ENCODE data around the gene STPG3. TPM values are rescaled to one million over a fixed set of nuclear protein-coding genes. Genes with fewer than 3 reads are reported as not detected.

Gene STPG3
- total and polyA plus RNA-seq, 9 of the 15 experiments (the other 6 are each of a cell fraction or from before 2014, with no cell fraction given) = not detected

GRCh38 chr9:137221506-137222111, 29.5 kb upstream of the STPG3 start:
- Histone ChIP-seq H3K9ac (ENCODE audit: insufficient read depth in 1 of 2, low read depth in 2 of 2, low read length in 2 of 2) (peak overlapping the region in 1 of 2 experiments; percentile 33; a peak in 1 of 4 replicates), H3K9me1 (ENCODE audit: control insufficient read depth, insufficient read depth, low read length) (no peaks in the 10 kb centered on the region), H3K4me2 (ENCODE audit: insufficient read depth, low read length) (no peak overlapping the region), H3K9me3 (replicated peaks; ENCODE audit: control insufficient read depth, insufficient read depth, low read depth, low read length) (no peaks in the 10 kb centered on the region), H3K36me3 (ENCODE audit: control insufficient read depth, insufficient read depth, low read length) (peaks cover 11% of the 10 kb centered on the region; the same call in 1 of the 3 replicates), H2AFZ (ENCODE audit: low read depth, low read length) (no peak overlapping the region), H3K4me3 (peak overlapping the region; percentile 11; the same call in 1 of the 2 replicates), H3K27ac (ENCODE audit: extremely low read depth, low read depth, low read length) (no peak overlapping the region), H3K27me3 (ENCODE audit: control insufficient read depth in 2 of 2, insufficient read depth in 2 of 2, low read length in 2 of 2) (no peaks in the 10 kb centered on the region), H3K4me1 (replicated peaks in 1 of 2; ENCODE audit: control insufficient read depth in 2 of 2, insufficient read depth in 2 of 2, low read length in 2 of 2) (peaks cover 34 to 95% of the 10 kb centered on the region in 2 experiments), H3K79me2 (ENCODE audit: control insufficient read depth, insufficient read depth, low read length) (peaks cover 18% of the 10 kb centered on the region; the same call in 2 of the 3 replicates), H4K20me1 (replicated peaks; ENCODE audit: control insufficient read depth, insufficient read depth, low read length) (no peaks in the 10 kb centered on the region)
- intact Hi-C loops (cut with micrococcal nuclease) (no loop called here), in situ Hi-C loops (cut with MboI) (no loop called here)
- TF ChIP-seq ZNF253 (CRISPR knock-in tag; conservative IDR thresholded peaks at IDR 0.05) (no peak), ZNF561 (CRISPR knock-in tag; conservative IDR thresholded peaks at IDR 0.05) (no peak), GTF3C2 (IDR thresholded peaks at IDR 0.05; ENCODE audit: borderline replicate concordance, extremely low read depth, insufficient read length) (no peak), ZBTB33 (CRISPR knock-in tag; IDR thresholded peaks at IDR 0.05) (peak; percentile 32; the same call in 1 of the 2 replicates), NR2C2 (CRISPR knock-in tag; IDR thresholded peaks at IDR 0.05) (no peak), NR2C2 (tag; IDR thresholded peaks at IDR 0.05) (peak; percentile 35; the same call in 1 of the 2 replicates), MBD2 (IDR thresholded peaks at IDR 0.05; ENCODE audit: borderline replicate concordance, low read depth) (no peak), HNRNPL (IDR thresholded peaks at IDR 0.05; ENCODE audit: low read depth, low read length) (peak; percentile 77; the same call in 1 of the 2 replicates), ZNF217 (CRISPR knock-in tag; IDR thresholded peaks at IDR 0.05) (no peak), ZNF586 (CRISPR knock-in tag; conservative IDR thresholded peaks at IDR 0.05) (no peak), SRSF3 (IDR thresholded peaks at IDR 0.05; ENCODE audit: insufficient read depth, low read length) (no peak), NR2C1 (IDR thresholded peaks at IDR 0.05) (peak; percentile 27; the same call in 1 of the 2 replicates), NR2C1 (tag; IDR thresholded peaks at IDR 0.05) (peak; percentile 48; the same call in 1 of the 2 replicates)
- FAIRE-seq (no peak), ATAC-seq (no peak), DNase-seq (ENCODE audit: extremely low read depth in 1 of 4, low spot score in 3 of 4) (peak in 1 of 4 experiments; percentile 23)
- BruUV-seq (replicated peaks) = no TSS peak
- ChIA-PET CTCF (ENCODE audit: low intra/inter-chr PET ratio) (no interaction called here), POLR2A (interaction anchor here (0.9 to 1.7 kb wide), 4 partner anchors 17 to 33 kb away, joined by 3 to 7 read pairs (median 4); partner anchors contain the start of genes ANAPC2 and SSNA1)
- WGBS (ENCODE audit: insufficient coverage, low coverage, missing lambda C conversion rate) = 60% methylated on average over 1 of the region's 61 CpGs
